Stimulated activated CD8-positive, alpha-beta memory T cell treated with anti-CD3 and anti-CD28 coated beads, Interleukin-4, amount 100 ng/mL, for 4 hours (primary cell): ENCODE results near the gene HOTAIR.

Experiments used
- DNase-seq, 2 donors: peaks; one replicate each; pipeline ENCODE4 v3.0.0-alpha.2; 2020; ENCODE audit warnings: low read depth in 2 of 2, low spot score in 1 of 2

The HOTAIR gene

GRCh38 chr12:54000116-54001114, 25.7 kb upstream of the HOTAIR start, which contains the start of gene HOXC9:
HOXC9 (plus strand) TSS chr12:54000161; CDS start chr12:54000189, 28 bp downstream.
- no peak for DNase-seq

GRCh38 chr12:53999559-54000115, 24.9 kb upstream of the HOTAIR start:
- DNase-seq = no peak

GRCh38 chr12:53998900-53999236, 24.1 kb upstream of the HOTAIR start:
- no peak for DNase-seq

GRCh38 chr12:53998110-53998899, 23.6 kb upstream of the HOTAIR start:
- no peak for DNase-seq

GRCh38 chr12:53997204-53998109, 22.7 kb upstream of the HOTAIR start:
- no peak for DNase-seq

- DNase-seq = no peak
Measured at GRCh38 chr12:53996240-53997203, 21.8 kb upstream of the HOTAIR start.

- no peak for DNase-seq
Measured at GRCh38 chr12:53995378-53996239, 20.9 kb upstream of the HOTAIR start.

- DNase-seq = no peak
Measured at GRCh38 chr12:53995002-53995377, 20.2 kb upstream of the HOTAIR start.

- DNase-seq = no peak
Measured at GRCh38 chr12:53994264-53995001, 19.7 kb upstream of the HOTAIR start.

- DNase-seq = no peak
Measured at GRCh38 chr12:53994009-53994263, 19.2 kb upstream of the HOTAIR start.

GRCh38 chr12:53993162-53994008, 18.6 kb upstream of the HOTAIR start:
- DNase-seq = no peak

- no peak for DNase-seq
Measured at GRCh38 chr12:53992377-53992889, 17.7 kb upstream of the HOTAIR start.

- no peak for DNase-seq
Measured at GRCh38 chr12:53991077-53991460, 16.3 kb upstream of the HOTAIR start.

GRCh38 chr12:53990311-53991076, 15.7 kb upstream of the HOTAIR start:
- DNase-seq = no peak

GRCh38 chr12:53989227-53990113, 14.7 kb upstream of the HOTAIR start:
- no peak for DNase-seq
